GM12891 (cell line): Measurements from ENCODE around the gene RIC8A.
"Not testable (repeated sequence)": the region's sequence is repeated elsewhere in the genome, so short reads cannot be mapped to it uniquely, and the experiment has no call there.

Source experiments
- DNase-seq: peaks from one replicate; pipeline ENCODE4 v3.0.0; 2011; ENCODE audit warnings: low spot score; ENCODE audit not compliant: insufficient read length
- FAIRE-seq: peaks from 2 replicates; lab custom pipeline; 2011; peaks lifted over from hg19 to GRCh38; lab: Jason Lieb, UNC
- PAX5 ChIP-seq: IDR thresholded peaks from 2 replicates; pipeline ENCODE4 v1.6.1; 2011; ENCODE audit warnings: low read length, moderate library complexity, mild to moderate bottlenecking; ENCODE audit not compliant: insufficient read depth, severe bottlenecking
- POLR2A ChIP-seq: IDR thresholded peaks from 2 replicates; pipeline ENCODE4 v1.6.1; 2011; ENCODE audit warnings: low read depth, low read length, control low read depth
- POLR2AphosphoS5 ChIP-seq: IDR thresholded peaks from 2 replicates; pipeline ENCODE4 v1.6.1; 2011; ENCODE audit warnings: low read depth, low read length, control low read depth
- POU2F2 ChIP-seq: IDR thresholded peaks from 2 replicates; pipeline ENCODE4 v1.6.1; 2011; ENCODE audit warnings: low read depth, mild to moderate bottlenecking, control low read depth, low read length, moderate library complexity
- SPI1 ChIP-seq: IDR thresholded peaks from 2 replicates; pipeline ENCODE4 v1.6.1; 2011; ENCODE audit warnings: low read depth, low read length, control low read depth
- TAF1 ChIP-seq: IDR thresholded peaks from 2 replicates; pipeline ENCODE4 v1.6.1; 2011; ENCODE audit warnings: low read depth, low read length, control low read depth

The RIC8A gene

DNA sequence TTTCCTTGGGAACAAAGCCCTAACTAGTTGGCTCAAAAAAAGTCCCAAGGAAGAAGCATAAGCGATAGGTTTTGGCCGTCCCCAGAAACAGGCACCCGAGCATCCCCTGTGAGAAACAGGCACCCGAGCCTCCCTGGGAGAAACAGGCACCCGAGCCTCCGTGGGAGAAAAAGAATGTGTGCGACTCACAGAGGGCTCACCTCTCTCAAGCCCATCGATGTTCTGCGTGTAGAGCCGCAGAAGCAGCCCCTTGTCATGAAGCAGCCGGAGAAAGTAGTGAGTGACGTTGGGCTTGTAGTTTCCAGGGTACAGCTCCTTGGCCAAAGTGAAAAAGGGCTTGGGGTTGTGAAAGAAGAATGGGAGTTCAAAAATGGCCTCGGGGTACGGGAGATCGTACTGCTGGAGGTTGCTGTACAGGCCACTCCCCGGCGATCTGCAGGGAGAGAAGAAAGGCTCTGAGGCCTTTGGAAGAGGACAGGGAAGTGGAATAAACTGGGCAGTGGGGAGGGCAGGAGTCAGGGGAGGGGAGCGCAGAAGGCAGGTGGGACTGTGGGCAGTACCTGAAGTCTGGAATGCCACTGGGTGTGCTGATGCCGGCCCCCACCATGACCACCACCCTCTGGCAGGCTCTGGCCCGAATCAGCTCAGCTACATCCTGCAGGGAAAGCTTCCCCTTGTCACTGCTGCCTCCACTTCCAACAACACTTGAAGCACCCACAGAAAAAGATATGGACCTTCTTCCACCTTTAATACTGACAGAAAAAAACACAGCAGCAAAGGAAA is 25.5 kb downstream of the RIC8A start:
- no peak for DNase-seq
- FAIRE-seq = no peak
- TF ChIP-seq POU2F2 (no peak), TAF1 (no peak), POLR2A (no peak), PAX5 (no peak), POLR2AphosphoS5 (no peak), SPI1 (no peak)

DNA sequence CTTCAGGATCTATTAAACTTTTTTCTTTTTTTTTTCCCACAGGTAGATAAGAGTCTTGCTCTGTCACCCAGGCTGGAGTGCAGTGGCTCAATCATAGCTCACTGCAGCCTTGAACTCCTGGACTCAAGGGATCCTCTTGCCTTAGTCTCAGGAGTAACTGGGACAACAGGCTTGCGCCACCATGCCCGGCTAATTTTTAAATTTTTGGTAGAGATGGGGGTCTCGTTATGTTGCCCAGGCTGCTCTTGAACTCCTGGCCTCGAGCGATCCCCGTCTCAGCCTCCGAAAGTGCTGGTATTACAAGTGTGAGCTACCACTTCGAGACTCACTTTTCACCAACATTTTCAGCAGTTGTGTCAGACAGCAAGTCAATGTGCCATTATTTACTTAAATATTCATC is 27.7 kb downstream of the RIC8A start:
- no peak for FAIRE-seq
- DNase-seq = no peak
- TF ChIP-seq POU2F2 (no peak), SPI1 (no peak), TAF1 (no peak), POLR2AphosphoS5 (no peak), PAX5 (no peak), POLR2A (no peak)

DNA sequence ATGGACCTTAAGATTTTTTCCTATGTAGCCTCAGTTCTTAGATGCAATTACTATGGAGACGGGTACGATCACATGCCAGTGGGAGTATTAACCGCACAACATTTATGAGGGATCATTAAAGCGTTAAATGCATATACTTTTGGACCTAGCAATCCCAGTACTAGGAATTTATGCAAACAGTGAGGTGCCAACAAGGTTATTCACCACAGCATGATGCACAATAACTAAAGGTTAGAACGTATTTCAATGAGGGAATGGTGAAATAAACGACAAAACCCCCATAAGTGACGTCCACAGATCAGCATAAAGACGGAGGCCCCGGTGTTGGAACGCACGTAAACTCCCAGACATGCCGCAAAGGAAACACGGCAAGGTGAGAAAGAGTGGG is 28.1 kb downstream of the RIC8A start:
- no peak for FAIRE-seq
- DNase-seq = no peak
- no peak for TF ChIP-seq POU2F2
- no peak for TF ChIP-seq POLR2A
- TF ChIP-seq SPI1 = no peak
- no peak for TF ChIP-seq PAX5
- no peak for TF ChIP-seq POLR2AphosphoS5
- TF ChIP-seq TAF1 = no peak

DNA sequence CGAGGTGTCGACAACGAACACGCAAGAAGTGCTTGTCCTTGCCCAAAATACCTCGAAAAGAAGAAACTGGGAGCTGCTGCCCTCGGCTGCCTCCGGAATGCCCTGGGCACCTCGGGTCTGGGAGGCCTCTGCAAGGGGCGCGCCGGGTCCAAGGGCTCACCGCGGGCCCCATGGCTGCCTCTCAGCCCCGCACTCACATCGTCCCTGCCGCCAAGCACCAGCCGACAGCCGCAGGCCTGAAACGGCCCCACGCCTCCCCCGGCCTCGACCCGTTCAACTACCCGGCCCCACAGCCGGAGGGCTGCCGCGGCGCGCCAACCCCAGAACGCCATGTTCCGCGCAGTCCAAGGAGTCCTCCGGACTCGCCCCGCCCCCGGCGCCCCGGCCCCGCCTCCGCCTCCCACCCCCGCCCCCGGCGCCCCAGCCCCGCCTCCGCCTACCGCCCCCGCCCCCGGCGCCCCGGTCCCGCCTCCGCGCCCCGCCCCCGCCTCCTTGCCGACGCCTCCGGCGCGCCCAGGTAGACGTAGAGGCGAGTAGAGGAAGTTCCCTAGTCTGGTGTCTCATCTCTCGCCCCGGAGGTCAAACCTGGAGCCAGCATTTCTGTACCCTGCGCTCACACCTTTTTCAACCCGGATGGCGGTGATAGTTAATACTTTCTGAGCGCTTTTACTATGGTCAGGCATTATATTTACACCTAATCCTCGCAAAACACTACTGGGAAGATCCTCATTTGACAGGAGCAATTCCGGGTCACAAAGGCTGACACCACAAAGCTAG is 28.7 kb downstream of the RIC8A start, which contains the start of gene SIRT3:
Gene SIRT3 (minus strand): TSS at position 346 of the 777 bp plus-strand sequence. CDS start 14 bp downstream, at position 332.
- DNase-seq = peak; percentile 94
- FAIRE-seq = no peak
- no peak; the same call in 1 of the 2 replicates for TF ChIP-seq SPI1
- peak; percentile 43; the same call in 1 of the 2 replicates for TF ChIP-seq TAF1
- TF ChIP-seq POLR2A = peak; percentile 60

DNA sequence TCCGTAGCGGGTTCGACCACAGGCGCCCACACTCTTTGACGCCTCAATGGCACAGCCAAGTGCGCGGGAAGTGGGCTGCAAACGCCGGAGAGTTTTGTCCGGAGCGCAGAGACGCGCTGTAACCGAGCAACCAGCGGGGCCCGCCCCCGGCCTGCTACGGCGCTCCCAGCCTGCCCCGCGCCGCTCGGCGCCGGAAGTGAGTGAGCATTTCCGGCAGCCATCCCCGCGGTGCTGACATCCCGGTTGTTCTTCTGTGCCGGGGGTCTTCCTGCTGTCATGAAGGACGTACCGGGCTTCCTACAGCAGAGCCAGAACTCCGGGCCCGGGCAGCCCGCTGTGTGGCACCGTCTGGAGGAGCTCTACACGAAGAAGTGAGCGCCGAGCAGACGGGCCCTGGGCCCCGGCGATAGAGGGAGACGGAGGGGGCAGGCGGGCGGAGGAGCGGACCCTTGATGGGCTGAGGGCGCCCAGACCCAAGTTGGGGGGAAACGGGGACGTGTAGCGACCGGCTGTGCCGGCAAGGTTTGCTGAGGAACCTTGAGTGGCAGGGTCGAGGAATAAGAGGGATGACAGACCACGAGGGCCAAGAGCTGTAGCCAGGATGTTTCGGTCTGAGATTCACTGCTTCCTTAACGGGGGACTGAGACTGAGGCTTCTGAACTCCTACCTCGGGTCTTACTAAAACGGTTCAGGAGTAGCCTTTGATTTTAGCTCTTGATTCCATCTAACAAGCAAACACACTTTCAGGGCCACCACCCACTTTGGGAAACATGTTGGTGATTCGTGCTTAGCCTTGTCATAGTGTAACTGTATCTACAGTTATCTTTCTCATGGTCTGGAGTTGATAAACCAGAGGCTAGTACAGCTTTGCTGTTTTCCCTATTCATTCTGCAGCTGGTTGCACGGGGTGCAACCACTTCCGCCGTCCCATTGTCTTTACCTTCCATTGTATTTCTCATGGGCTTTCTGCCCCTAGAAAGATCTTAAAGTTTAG is 29.6 kb downstream of the RIC8A start, which contains the start of gene PSMD13:
Gene PSMD13 (plus strand): TSS at position 203 of the 994 bp plus-strand sequence. CDS start 74 bp downstream, at position 277.
- peak; percentile 99 for FAIRE-seq
- peak; percentile 90 for DNase-seq
- TF ChIP-seq PAX5 = peak; percentile 14
- TF ChIP-seq POLR2AphosphoS5 = peak; percentile 82
- TF ChIP-seq SPI1 = no peak
- peak; percentile 64; the same call in 1 of the 2 replicates for TF ChIP-seq POLR2A
- TF ChIP-seq TAF1 = peak; percentile 82
- no peak for TF ChIP-seq POU2F2

DNA sequence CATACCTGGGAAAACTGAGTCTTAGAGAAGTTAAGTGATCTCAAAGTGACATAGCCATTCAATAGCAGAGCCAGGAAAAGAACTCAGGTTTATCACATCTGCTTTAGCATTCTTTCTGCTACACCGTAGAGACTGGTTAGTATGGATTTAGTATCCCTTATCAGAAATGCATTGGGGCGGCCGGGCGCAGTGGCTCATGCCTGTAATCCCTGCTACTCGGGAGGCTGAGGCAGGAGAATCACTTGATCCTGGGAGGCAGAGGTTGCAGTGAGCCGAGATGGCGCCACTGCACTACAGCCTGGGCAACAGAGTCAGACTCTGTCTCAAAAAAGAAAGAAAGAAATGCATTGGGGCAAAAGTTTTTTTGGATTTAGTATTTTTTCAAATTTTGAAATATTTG is 30.8 kb downstream of the RIC8A start:
- not testable (repeated sequence) for FAIRE-seq, DNase-seq

DNA sequence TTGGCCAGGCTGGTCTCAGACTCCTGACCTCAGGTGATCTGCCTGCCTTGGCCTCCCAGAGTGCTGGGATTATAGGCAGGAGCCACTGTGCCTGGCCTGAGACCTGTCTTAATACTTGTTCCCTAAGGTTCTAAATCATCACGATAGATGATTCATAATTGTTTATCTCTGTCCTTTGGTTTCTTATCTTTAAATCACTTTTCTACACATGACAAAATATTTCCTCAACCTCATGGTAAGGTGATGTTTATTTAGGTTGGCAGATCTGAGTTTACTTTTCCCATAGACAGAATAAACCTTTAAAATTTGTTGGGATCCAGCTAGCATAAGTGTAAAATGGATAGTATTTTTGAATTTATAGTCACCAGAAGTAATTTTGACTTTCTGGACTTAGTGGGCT is 32.8 kb downstream of the RIC8A start:
- no peak for DNase-seq
- TF ChIP-seq SPI1 (no peak), PAX5 (no peak), POLR2AphosphoS5 (no peak), POLR2A (no peak), TAF1 (no peak), POU2F2 (no peak)
- FAIRE-seq = no peak

DNA sequence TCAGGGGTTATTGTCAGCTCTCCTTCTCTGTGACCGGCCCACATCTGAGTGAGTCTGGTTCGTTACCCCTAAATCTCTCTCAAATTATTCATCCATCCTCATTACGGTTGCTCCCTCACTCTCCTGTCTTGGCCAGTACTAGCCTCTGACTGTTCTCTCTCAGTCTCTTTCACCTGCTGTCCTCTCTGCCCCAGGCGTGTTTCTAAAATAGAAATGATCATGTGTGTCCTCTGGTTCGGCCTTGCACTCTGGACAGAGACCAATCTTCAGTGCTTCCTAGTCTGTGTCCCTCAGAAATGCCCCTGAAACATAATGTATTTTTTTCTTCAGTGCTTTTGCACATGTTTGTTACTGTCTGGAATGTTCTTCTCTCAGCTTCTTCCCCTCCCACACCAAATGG is 34.1 kb downstream of the RIC8A start:
- TF ChIP-seq PAX5 = no peak
- no peak for TF ChIP-seq POLR2AphosphoS5
- no peak for TF ChIP-seq SPI1
- no peak for TF ChIP-seq TAF1
- TF ChIP-seq POU2F2 = no peak
- no peak for TF ChIP-seq POLR2A
- no peak for DNase-seq
- FAIRE-seq = no peak

DNA sequence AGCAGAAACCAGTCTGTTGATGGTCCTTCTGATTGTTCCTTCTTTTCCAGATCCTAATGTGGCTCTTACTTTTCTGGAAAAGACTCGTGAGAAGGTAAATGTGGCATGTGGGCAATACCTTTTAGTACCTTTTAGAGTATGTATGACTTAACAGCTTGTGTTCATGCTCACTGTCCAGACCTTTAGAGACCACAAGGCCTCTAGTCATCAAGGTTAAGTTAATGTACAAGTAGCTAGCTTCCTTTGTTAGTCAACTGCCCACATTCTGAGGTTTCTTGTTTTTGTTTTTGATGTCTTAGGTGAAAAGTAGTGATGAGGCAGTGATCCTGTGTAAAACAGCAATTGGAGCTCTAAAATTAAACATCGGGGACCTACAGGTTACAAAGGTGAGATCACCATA is 36.9 kb downstream of the RIC8A start:
- DNase-seq (no peak), FAIRE-seq (no peak)
- TF ChIP-seq POU2F2 = no peak
- no peak for TF ChIP-seq SPI1
- no peak for TF ChIP-seq POLR2AphosphoS5
- no peak for TF ChIP-seq PAX5
- no peak for TF ChIP-seq POLR2A
- TF ChIP-seq TAF1 = no peak
